OCI-LY1 (cell line): Measurements from ENCODE around the gene BBX.

ENCODE experiments used
- H2AFZ ChIP-seq: fragments of 200-600 bp; sonication (generic), shearing (Covaris generic); 2 replicates; pipeline ENCODE4 v1.6.0; 2014; ENCODE audit warnings: antibody characterized with exemption, mild to moderate bottlenecking, low read length
- H3F3A ChIP-seq: fragments of 200-600 bp; sonication (generic), shearing (Covaris generic); 2 replicates; pipeline ENCODE4 v1.6.0; 2014; ENCODE audit warnings: mild to moderate bottlenecking, antibody characterized with exemption, low read length, moderate library complexity; ENCODE audit not compliant: insufficient read depth
- H3K27ac ChIP-seq: fragments of 200-600 bp; sonication (generic); 2 replicates; pipeline ENCODE4 v1.5.1; 2014; ENCODE audit warnings: low read length, mixed run types, mild to moderate bottlenecking, low read depth; ENCODE audit not compliant: poor library complexity, severe bottlenecking
- H3K27me3 ChIP-seq: fragments of 200-600 bp; sonication (generic); 2 replicates; pipeline ENCODE4 v1.6.0; 2014; ENCODE audit warnings: antibody characterized with exemption, mild to moderate bottlenecking, low read length, moderate library complexity; ENCODE audit not compliant: insufficient read depth
- H3K36me3 ChIP-seq: fragments of 200-600 bp; sonication (generic); 2 replicates; pipeline ENCODE4 v1.6.1; 2014; ENCODE audit warnings: mild to moderate bottlenecking, antibody characterized with exemption, low read length, moderate library complexity, mixed read lengths; ENCODE audit not compliant: insufficient read depth
- H3K4me1 ChIP-seq: fragments of 200-600 bp; sonication (generic); 2 replicates; pipeline ENCODE4 v1.5.1; 2014; ENCODE audit warnings: mild to moderate bottlenecking, low read length, moderate library complexity; ENCODE audit not compliant: insufficient read depth, severe bottlenecking
- H3K4me2 ChIP-seq: fragments of 200-600 bp; sonication (generic), shearing (Covaris generic); 2 replicates; pipeline ENCODE4 v1.6.1; 2014; ENCODE audit warnings: low read length
- H3K4me3 ChIP-seq: fragments of 200-600 bp; sonication (generic); 2 replicates; pipeline ENCODE4 v1.5.1; 2014; ENCODE audit warnings: low read length, low read depth, mild to moderate bottlenecking, mixed read lengths; ENCODE audit not compliant: poor library complexity, severe bottlenecking
- H3K79me2 ChIP-seq: fragments of 200-600 bp; shearing (Covaris generic); 2 replicates; pipeline ENCODE4 v1.6.1; 2016; ENCODE audit warnings: mixed run types, low read length, mixed read lengths; ENCODE audit not compliant: insufficient read depth
- H3K9ac ChIP-seq: fragments of 200-600 bp; sonication (generic), shearing (Covaris generic); 2 replicates; pipeline ENCODE4 v1.6.1; 2014; ENCODE audit warnings: mild to moderate bottlenecking, low read length, mixed read lengths
- H3K9me2 ChIP-seq: fragments of 200-600 bp; sonication (generic), shearing (Covaris generic); 2 replicates; pipeline ENCODE4 v1.6.1; 2014; ENCODE audit warnings: low read depth, mild to moderate bottlenecking, low read length, mixed read lengths
- H3K9me3 ChIP-seq: fragments of 200-600 bp; shearing (Covaris generic); 2 replicates; pipeline ENCODE4 v1.6.1; 2014; ENCODE audit warnings: low read length, mixed read lengths
- H4K20me1 ChIP-seq: fragments of 200-600 bp; sonication (generic), shearing (Covaris generic); 2 replicates; pipeline ENCODE4 v1.6.0; 2016; ENCODE audit warnings: mild to moderate bottlenecking, low read length; ENCODE audit not compliant: insufficient read depth
- EZH2 ChIP-seq: fragments of 200-600 bp; sonication (generic), shearing (Covaris generic); IDR thresholded peaks from 2 replicates; pipeline ENCODE4 v1.8.0; 2017; ENCODE audit warnings: borderline replicate concordance, mixed run types, mild to moderate bottlenecking, antibody characterized with exemption, low read length, moderate library complexity, mixed read lengths
- TF ChIP-seq, protein P1 (sequence below): fragments of 200-600 bp; sonication (generic), shearing (Covaris generic); IDR thresholded peaks from 2 replicates; pipeline ENCODE4 v1.5.1; 2017; ENCODE audit warnings: mild to moderate bottlenecking, antibody characterized with exemption, low read length, moderate library complexity, mixed read lengths

BBX gene

DNA sequence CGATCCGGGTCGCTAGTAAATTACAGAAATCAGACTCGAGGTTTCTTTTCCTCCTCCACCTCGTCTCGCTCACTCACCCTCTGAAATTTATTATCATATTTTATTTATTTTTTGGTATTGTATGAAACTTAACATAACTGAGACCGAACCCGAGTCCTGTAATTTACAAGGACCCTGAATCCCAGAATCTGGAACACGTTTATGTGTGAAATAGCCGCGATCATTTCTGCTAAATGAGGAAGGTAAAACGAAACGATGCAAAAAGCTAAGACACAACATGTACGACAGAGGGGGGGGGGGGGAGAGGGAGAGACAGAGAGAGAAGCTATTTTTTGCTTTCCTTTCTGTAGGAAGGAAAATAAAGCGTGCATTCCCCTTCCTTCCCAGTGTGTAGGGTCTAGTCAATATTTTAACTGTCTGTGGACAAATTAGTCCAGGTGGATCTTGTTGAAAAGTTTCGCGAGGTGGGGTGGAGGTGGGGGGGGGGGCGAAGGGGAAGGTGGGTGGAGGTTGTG lies 1.6 kb downstream of the BBX start:
- Histone ChIP-seq H3F3A (no peaks in the 10 kb centered on the region), H3K79me2 (peaks cover 9% of the 10 kb centered on the region; the same call in 1 of the 2 replicates), H3K27ac (peak overlapping the region; percentile 74), H3K9me3 (no peaks in the 10 kb centered on the region), H2AFZ (no peak overlapping the region), H3K4me2 (peak overlapping the region; percentile 87), H3K4me1 (peaks cover 41% of the 10 kb centered on the region), H3K27me3 (no peaks in the 10 kb centered on the region), H3K36me3 (peaks cover 23% of the 10 kb centered on the region), H3K9ac (peak overlapping the region; percentile 91), H3K4me3 (peak overlapping the region; percentile 93), H4K20me1 (no peaks in the 10 kb centered on the region), H3K9me2 (no peaks in the 10 kb centered on the region)
- TF ChIP-seq, protein P1, sequence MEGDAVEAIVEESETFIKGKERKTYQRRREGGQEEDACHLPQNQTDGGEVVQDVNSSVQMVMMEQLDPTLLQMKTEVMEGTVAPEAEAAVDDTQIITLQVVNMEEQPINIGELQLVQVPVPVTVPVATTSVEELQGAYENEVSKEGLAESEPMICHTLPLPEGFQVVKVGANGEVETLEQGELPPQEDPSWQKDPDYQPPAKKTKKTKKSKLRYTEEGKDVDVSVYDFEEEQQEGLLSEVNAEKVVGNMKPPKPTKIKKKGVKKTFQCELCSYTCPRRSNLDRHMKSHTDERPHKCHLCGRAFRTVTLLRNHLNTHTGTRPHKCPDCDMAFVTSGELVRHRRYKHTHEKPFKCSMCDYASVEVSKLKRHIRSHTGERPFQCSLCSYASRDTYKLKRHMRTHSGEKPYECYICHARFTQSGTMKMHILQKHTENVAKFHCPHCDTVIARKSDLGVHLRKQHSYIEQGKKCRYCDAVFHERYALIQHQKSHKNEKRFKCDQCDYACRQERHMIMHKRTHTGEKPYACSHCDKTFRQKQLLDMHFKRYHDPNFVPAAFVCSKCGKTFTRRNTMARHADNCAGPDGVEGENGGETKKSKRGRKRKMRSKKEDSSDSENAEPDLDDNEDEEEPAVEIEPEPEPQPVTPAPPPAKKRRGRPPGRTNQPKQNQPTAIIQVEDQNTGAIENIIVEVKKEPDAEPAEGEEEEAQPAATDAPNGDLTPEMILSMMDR, result no peak

DNA sequence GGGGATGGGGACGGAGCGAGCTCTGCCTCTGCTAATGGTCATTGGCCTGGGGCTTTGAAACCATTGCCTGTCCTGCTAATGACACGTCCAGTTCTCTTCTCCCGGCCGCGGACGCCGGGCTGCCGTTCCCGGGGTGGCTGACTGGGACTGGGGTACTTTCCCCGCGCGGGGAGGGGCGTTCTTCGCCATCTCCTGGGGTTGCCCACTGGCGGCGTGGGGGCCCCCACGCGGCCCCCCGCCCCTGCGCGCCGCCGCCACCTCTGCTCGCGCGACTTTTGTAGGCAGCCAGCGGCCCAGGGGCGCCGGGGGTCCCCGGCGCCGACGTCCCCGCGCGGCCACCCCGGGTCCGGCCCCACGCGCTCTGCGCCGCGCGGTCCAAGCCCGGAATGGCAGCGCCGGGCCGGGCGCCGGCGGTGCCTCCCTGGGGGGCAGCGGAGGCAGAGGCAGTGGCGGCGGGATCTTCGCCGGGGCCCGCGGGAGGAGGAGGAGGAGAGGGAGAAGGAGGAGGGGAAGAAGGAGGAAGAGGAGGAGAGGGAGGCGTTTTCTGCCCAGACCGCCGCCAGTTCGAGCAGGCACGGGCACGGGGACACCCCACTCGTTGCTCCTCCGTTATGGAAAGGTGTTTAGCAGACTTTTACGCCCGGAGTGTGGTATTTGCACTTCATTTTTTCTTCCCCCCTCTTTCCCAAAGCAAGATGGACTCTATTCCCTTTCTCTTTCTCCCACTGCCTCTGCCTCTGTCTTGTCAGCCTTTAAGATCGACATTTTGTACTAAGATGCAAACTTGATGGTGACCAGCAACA lies 2.3 kb downstream of the BBX start:
- H3K4me1 ChIP-seq, result peaks cover 41% of the 10 kb centered on the region
- H2AFZ ChIP-seq, result no peak overlapping the region
- H3K27me3 ChIP-seq, result no peaks in the 10 kb centered on the region
- peak overlapping the region; percentile 91 for H3K9ac ChIP-seq
- peak overlapping the region; percentile 87 for H3K4me2 ChIP-seq
- TF ChIP-seq, protein P1, result no peak
- TF ChIP-seq EZH2, result no peak
- H3K4me3 ChIP-seq, result peak overlapping the region; percentile 93
- H3K9me3 ChIP-seq, result no peaks in the 10 kb centered on the region
- no peaks in the 10 kb centered on the region for H3K9me2 ChIP-seq
- no peaks in the 10 kb centered on the region for H3F3A ChIP-seq
- peaks cover 9% of the 10 kb centered on the region; the same call in 1 of the 2 replicates for H3K79me2 ChIP-seq
- no peaks in the 10 kb centered on the region for H4K20me1 ChIP-seq
- peaks cover 26% of the 10 kb centered on the region for H3K36me3 ChIP-seq
- H3K27ac ChIP-seq, result peak overlapping the region; percentile 74

DNA sequence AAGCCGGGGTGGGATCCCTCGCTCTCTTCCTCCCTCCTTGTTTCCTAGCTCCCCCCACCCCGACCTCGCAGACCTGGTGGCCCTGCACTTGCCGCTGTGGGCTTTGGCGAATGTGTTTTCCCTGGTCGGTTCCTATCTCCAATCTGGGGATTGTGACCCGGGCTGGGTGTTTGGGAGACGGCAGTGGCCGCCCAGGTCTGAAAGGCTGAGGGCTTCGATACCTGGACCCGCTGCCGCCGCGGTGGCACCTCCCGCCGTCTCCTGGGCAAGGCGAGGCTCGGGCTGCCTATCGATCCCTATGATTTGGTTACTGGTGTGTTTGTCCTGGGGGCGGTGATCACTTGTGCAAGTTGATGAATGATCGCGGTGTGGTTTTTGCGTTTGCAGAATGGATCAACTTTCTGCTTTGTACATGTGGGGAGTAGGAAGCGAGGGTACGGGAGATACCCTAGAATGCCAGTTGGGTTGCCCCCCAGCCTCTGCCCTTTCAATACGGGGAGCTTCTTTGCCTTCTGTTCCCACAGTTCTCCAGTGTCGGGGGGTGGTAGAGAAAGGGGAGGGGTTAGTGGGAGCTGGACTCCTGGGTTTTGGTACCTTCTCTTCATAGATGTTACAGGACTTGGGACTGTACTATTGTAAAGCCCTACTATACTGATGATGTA lies 3.0 kb downstream of the BBX start:
- Histone ChIP-seq H3K27me3 (no peaks in the 10 kb centered on the region), H2AFZ (no peak overlapping the region), H3F3A (no peaks in the 10 kb centered on the region), H3K9me2 (no peaks in the 10 kb centered on the region), H3K27ac (no peak overlapping the region), H3K79me2 (peaks cover 9% of the 10 kb centered on the region; the same call in 1 of the 2 replicates), H3K4me2 (peak overlapping the region; percentile 87), H3K9ac (peak overlapping the region; percentile 91), H3K36me3 (peaks cover 26% of the 10 kb centered on the region), H3K4me1 (peaks cover 41% of the 10 kb centered on the region), H4K20me1 (no peaks in the 10 kb centered on the region), H3K4me3 (peak overlapping the region; percentile 93), H3K9me3 (no peaks in the 10 kb centered on the region)
- TF ChIP-seq, protein P1, result no peak
- no peak for TF ChIP-seq EZH2
